HepG2 (cell line): ENCODE measurements around the gene RDM1. TPM values are rescaled to one million over a fixed set of nuclear protein-coding genes. Genes with fewer than 3 reads are reported as not detected.

ENCODE experiments used
- ETV5 ChIP-seq: IDR thresholded peaks from 2 replicates; pipeline ENCODE4 v1.6.1; 2018; ENCODE audit warnings: missing biosample characterization, missing genetic modification reagents, inconsistent platforms, borderline replicate concordance
- FOXK1 ChIP-seq: sonication (generic); formaldehyde crosslinking; IDR thresholded peaks from 2 replicates; pipeline ENCODE4 v1.4.0; 2020; ENCODE audit warnings: low read depth, missing genetic modification reagents, borderline replicate concordance
- JUNB ChIP-seq: sonication (generic); formaldehyde crosslinking; IDR thresholded peaks from 2 replicates; pipeline ENCODE4 v1.8.0; 2022; ENCODE audit warnings: missing genetic modification reagents, mild to moderate bottlenecking, borderline replicate concordance
- MXD1 ChIP-seq: sonication (generic); formaldehyde crosslinking; IDR thresholded peaks from 2 replicates; pipeline ENCODE4 v1.4.0; 2020; ENCODE audit warnings: mild to moderate bottlenecking, missing genetic modification reagents
- NR1H2 ChIP-seq: sonication (generic); formaldehyde crosslinking; IDR thresholded peaks from 2 replicates; pipeline ENCODE4 v1.8.1; 2022; ENCODE audit warnings: low read depth, missing genetic modification reagents, borderline replicate concordance
- TSC22D2 ChIP-seq: sonication (generic); formaldehyde crosslinking; IDR thresholded peaks from 2 replicates; pipeline ENCODE4 v1.5.1; 2020; ENCODE audit warnings: missing genetic modification reagents, mild to moderate bottlenecking, borderline replicate concordance
- XRCC5 ChIP-seq: fragments of 200-400 bp; formaldehyde crosslinking; optimal IDR thresholded peaks from 2 replicates; pipeline ENCODE3; 2017; ENCODE audit warnings: mild to moderate bottlenecking, low read length
- ZNF263 ChIP-seq: sonication (generic); formaldehyde crosslinking; IDR thresholded peaks from 2 replicates; pipeline ENCODE4 v1.4.0; 2020; ENCODE audit warnings: missing genetic modification reagents
- ZNF331 ChIP-seq: sonication (generic); formaldehyde crosslinking; IDR thresholded peaks from 2 replicates; pipeline ENCODE4 v1.4.0; 2020; ENCODE audit warnings: missing genetic modification reagents
- ZNF460 ChIP-seq: sonication (generic); formaldehyde crosslinking; IDR thresholded peaks from 2 replicates; pipeline ENCODE4 v1.5.1; 2020; ENCODE audit warnings: missing genetic modification reagents, mild to moderate bottlenecking, borderline replicate concordance
- ZNF546 ChIP-seq: sonication (generic); formaldehyde crosslinking; conservative IDR thresholded peaks from 2 replicates; pipeline ENCODE4 v1.8.1; 2023; ENCODE audit warnings: mild to moderate bottlenecking, missing genetic modification reagents
- ZNF574 ChIP-seq: sonication (generic); formaldehyde crosslinking; IDR thresholded peaks from 2 replicates; pipeline ENCODE4 v1.4.0; 2020; ENCODE audit warnings: missing genetic modification reagents
- ZNF598 ChIP-seq: sonication (generic); formaldehyde crosslinking; IDR thresholded peaks from 2 replicates; pipeline ENCODE4 v1.5.1; 2020; ENCODE audit warnings: mild to moderate bottlenecking, missing genetic modification reagents, borderline replicate concordance
- polyA plus RNA-seq, 8 experiments: library from polyadenylated mRNA; depleted of rRNA in 3 of 8; stranded (reverse) in 7 of 8; unstranded in 1 of 8; fragments of >200 nt; fragmentation: Illumina TruSeq in 4 of 8; extraction: Trizol in 4 of 8; gene quantifications; 2 replicates each; pipeline versions ENCODE4 v1.2.1 to v1.2.3, GENCODE V29; 2011 to 2016; ENCODE audit warnings: low read depth in 4 of 8, missing spikeins in 1 of 8, mixed read lengths in 1 of 8; ENCODE audit not compliant: insufficient read depth in 1 of 8
- total RNA-seq, 5 experiments: library from RNA; depleted of rRNA; stranded (reverse); fragments of >200 nt; fragmentation: Illumina TruSeq; extraction: Trizol; gene quantifications; 2 replicates each; pipeline ENCODE4 v1.2.3, GENCODE V29; 2016; ENCODE audit warnings: low read depth in 1 of 5
- TF ChIP-seq, protein P1 (sequence below): sonication (generic); formaldehyde crosslinking; IDR thresholded peaks from 2 replicates; pipeline ENCODE4 v1.8.1; 2022; ENCODE audit warnings: low read depth, mild to moderate bottlenecking, missing genetic modification reagents
- TF ChIP-seq, protein P2 (sequence below): IDR thresholded peaks from 2 replicates; pipeline ENCODE4 v1.6.1; 2016
- TF ChIP-seq, protein P3 (sequence below): IDR thresholded peaks from 2 replicates; pipeline ENCODE4 v1.6.1; 2016; ENCODE audit warnings: low read depth, missing genetic modification reagents, missing compliant biosample characterization

The RDM1 gene
- total and polyA plus RNA-seq, 2 of the 13 experiments (the other 11 are each of a cell fraction or from before 2014, with no cell fraction given): 0.28 to 0.40 TPM

- TF ChIP-seq, protein P1, sequence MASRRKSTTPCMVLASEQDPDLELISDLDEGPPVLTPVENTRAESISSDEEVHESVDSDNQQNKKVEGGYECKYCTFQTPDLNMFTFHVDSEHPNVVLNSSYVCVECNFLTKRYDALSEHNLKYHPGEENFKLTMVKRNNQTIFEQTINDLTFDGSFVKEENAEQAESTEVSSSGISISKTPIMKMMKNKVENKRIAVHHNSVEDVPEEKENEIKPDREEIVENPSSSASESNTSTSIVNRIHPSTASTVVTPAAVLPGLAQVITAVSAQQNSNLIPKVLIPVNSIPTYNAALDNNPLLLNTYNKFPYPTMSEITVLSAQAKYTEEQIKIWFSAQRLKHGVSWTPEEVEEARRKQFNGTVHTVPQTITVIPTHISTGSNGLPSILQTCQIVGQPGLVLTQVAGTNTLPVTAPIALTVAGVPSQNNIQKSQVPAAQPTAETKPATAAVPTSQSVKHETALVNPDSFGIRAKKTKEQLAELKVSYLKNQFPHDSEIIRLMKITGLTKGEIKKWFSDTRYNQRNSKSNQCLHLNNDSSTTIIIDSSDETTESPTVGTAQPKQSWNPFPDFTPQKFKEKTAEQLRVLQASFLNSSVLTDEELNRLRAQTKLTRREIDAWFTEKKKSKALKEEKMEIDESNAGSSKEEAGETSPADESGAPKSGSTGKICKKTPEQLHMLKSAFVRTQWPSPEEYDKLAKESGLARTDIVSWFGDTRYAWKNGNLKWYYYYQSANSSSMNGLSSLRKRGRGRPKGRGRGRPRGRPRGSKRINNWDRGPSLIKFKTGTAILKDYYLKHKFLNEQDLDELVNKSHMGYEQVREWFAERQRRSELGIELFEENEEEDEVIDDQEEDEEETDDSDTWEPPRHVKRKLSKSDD (CRISPR knock-in tag): no peak
- TF ChIP-seq FOXK1 (no peak), ZNF263 (CRISPR knock-in tag) (no peak), ZNF460 (CRISPR knock-in tag) (no peak), ZNF574 (no peak), ETV5 (CRISPR knock-in tag) (no peak), TSC22D2 (no peak), XRCC5 (peak; percentile 35), ZNF546 (CRISPR knock-in tag) (no peak), ZNF331 (CRISPR knock-in tag) (no peak), NR1H2 (CRISPR knock-in tag) (no peak), ZNF598 (CRISPR knock-in tag) (no peak), MXD1 (CRISPR knock-in tag) (no peak), JUNB (CRISPR knock-in tag) (no peak)
- TF ChIP-seq, protein P2, sequence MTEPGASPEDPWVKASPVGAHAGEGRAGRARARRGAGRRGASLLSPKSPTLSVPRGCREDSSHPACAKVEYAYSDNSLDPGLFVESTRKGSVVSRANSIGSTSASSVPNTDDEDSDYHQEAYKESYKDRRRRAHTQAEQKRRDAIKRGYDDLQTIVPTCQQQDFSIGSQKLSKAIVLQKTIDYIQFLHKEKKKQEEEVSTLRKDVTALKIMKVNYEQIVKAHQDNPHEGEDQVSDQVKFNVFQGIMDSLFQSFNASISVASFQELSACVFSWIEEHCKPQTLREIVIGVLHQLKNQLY: no peak
- TF ChIP-seq, protein P3, sequence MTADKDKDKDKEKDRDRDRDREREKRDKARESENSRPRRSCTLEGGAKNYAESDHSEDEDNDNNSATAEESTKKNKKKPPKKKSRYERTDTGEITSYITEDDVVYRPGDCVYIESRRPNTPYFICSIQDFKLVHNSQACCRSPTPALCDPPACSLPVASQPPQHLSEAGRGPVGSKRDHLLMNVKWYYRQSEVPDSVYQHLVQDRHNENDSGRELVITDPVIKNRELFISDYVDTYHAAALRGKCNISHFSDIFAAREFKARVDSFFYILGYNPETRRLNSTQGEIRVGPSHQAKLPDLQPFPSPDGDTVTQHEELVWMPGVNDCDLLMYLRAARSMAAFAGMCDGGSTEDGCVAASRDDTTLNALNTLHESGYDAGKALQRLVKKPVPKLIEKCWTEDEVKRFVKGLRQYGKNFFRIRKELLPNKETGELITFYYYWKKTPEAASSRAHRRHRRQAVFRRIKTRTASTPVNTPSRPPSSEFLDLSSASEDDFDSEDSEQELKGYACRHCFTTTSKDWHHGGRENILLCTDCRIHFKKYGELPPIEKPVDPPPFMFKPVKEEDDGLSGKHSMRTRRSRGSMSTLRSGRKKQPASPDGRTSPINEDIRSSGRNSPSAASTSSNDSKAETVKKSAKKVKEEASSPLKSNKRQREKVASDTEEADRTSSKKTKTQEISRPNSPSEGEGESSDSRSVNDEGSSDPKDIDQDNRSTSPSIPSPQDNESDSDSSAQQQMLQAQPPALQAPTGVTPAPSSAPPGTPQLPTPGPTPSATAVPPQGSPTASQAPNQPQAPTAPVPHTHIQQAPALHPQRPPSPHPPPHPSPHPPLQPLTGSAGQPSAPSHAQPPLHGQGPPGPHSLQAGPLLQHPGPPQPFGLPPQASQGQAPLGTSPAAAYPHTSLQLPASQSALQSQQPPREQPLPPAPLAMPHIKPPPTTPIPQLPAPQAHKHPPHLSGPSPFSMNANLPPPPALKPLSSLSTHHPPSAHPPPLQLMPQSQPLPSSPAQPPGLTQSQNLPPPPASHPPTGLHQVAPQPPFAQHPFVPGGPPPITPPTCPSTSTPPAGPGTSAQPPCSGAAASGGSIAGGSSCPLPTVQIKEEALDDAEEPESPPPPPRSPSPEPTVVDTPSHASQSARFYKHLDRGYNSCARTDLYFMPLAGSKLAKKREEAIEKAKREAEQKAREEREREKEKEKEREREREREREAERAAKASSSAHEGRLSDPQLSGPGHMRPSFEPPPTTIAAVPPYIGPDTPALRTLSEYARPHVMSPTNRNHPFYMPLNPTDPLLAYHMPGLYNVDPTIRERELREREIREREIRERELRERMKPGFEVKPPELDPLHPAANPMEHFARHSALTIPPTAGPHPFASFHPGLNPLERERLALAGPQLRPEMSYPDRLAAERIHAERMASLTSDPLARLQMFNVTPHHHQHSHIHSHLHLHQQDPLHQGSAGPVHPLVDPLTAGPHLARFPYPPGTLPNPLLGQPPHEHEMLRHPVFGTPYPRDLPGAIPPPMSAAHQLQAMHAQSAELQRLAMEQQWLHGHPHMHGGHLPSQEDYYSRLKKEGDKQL (CRISPR knock-in tag): no peak
Measured at GRCh38 chr17:35969558-35970380, 39.2 kb upstream of the RDM1 start (continued).
